ENCODE measurements around the gene TMEM256. TPM values are rescaled to one million over a fixed set of nuclear protein-coding genes. Genes with fewer than 3 reads are reported as not detected.
A peak's percentile ranks its signal among the peaks of the same experiment; 100 is the strongest.

TMEM256 gene
- total RNA-seq, 3 donors from 2014 or later: 77.6 to 113 (median 92.3) TPM

GRCh38 chr17:7440113-7440833, 36.4 kb upstream of the TMEM256 start:
- DNase-seq (ENCODE audit: low spot score in 2 of 2): peak; percentile 58 to 72
- Histone ChIP-seq H3K4me3 (peak overlapping the region; percentile 38 to 81 (median 57)), H3K9me3 (no peaks in the 10 kb centered on the region), H3K4me1 (peaks cover 8 to 21% of the 10 kb centered on the region in 2 donors), H3K36me3 (no peaks in the 10 kb centered on the region), H3K27me3 (no peaks in the 10 kb centered on the region), H3K27ac (peak overlapping the region; percentile 40 to 56)
- TF ChIP-seq POLR2A (IDR thresholded peaks at IDR 0.05): no peak
- TF ChIP-seq CTCF (IDR thresholded peaks at IDR 0.05): no peak
- no peak for TF ChIP-seq POLR2AphosphoS5 (IDR thresholded peaks at IDR 0.05)
- intact Hi-C loops (cut with DNase I; ENCODE audit: low total_unique reads): no loop called here

GRCh38 chr17:7439462-7440112, 35.7 kb upstream of the TMEM256 start, which contains the start of gene FGF11:
TSS of gene FGF11 (plus strand) at chr17:7439512. CDS start at chr17:7439621, 109 bp downstream.
- intact Hi-C loops (cut with DNase I; ENCODE audit: low total_unique reads): loop anchor here (10.0 kb wide), 2 partner anchors 45 to 85 kb away; partner anchors contain the start of genes KCTD11, POLR2A, SLC35G6 and TMEM95
- Histone ChIP-seq H3K36me3 (no peaks in the 10 kb centered on the region), H3K4me3 (peak within 1 kb of the TSS; percentile 38 to 81 (median 62)), H3K27ac (peak within 1 kb of the TSS; percentile 91 to 93), H3K9me3 (no peaks in the 10 kb centered on the region), H3K27me3 (no peaks in the 10 kb centered on the region), H3K4me1 (peaks cover 8 to 21% of the 10 kb centered on the region in 2 donors)
- DNase-seq (ENCODE audit: low spot score in 2 of 2): no peak
- TF ChIP-seq POLR2A (IDR thresholded peaks at IDR 0.05): no peak
- TF ChIP-seq POLR2AphosphoS5 (IDR thresholded peaks at IDR 0.05): no peak
- no peak for TF ChIP-seq CTCF (IDR thresholded peaks at IDR 0.05)

DNA sequence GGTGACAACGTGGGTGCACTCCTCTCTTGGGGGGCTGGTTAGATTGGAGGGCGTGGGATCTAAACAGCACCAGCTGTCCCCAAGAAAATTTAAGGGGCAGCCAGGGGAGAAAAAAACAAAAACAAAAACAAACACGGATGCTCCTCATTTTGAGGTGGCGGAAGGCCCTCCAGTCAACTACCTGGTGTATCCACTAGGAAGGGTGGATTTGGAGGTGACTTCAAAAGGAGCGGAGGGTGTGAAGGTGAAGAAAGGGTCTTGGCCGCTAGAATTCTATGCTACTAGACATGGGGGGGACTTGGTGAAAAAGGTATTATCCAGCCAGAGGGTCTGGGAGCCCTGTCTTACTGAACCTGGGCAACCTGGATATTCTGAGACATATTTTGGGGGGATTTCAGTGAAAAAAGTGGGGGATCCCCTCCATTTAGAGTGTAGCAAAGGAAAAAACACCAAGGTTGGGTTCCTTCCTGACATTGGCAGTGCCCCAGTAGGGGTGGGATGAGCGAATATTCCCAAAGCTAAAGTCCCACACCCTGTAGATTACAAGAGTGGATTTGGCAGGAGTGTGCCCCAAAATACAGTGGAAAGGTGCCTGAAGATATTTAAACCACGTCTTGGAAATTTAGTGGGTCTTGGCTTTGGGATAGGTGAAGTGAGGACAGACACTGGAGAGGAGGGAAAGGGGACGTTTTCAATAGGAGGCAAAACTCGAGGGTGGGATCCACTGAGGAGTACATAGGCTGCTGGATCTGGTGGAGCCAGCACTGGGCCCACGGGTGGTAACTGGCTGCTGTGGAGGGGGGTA, 35.0 kb upstream of the TMEM256 start:
- Histone ChIP-seq H3K36me3 (no peaks in the 10 kb centered on the region), H3K27me3 (no peaks in the 10 kb centered on the region), H3K4me3 (peak overlapping the region; percentile 36 to 81 (median 62)), H3K27ac (peak overlapping the region in 1 of 2 donors; percentile 91), H3K4me1 (peaks cover 8 to 21% of the 10 kb centered on the region in 2 donors), H3K9me3 (no peaks in the 10 kb centered on the region)
- intact Hi-C loops (cut with DNase I; ENCODE audit: low total_unique reads): loop anchor here (10.0 kb wide), 2 partner anchors 46 to 84 kb away; partner anchors contain the start of genes KCTD11, POLR2A, SLC35G6 and TMEM95
- no peak for DNase-seq (ENCODE audit: low spot score in 2 of 2)
- TF ChIP-seq POLR2A (IDR thresholded peaks at IDR 0.05) (no peak), POLR2AphosphoS5 (IDR thresholded peaks at IDR 0.05) (no peak), CTCF (IDR thresholded peaks at IDR 0.05) (no peak)

DNA sequence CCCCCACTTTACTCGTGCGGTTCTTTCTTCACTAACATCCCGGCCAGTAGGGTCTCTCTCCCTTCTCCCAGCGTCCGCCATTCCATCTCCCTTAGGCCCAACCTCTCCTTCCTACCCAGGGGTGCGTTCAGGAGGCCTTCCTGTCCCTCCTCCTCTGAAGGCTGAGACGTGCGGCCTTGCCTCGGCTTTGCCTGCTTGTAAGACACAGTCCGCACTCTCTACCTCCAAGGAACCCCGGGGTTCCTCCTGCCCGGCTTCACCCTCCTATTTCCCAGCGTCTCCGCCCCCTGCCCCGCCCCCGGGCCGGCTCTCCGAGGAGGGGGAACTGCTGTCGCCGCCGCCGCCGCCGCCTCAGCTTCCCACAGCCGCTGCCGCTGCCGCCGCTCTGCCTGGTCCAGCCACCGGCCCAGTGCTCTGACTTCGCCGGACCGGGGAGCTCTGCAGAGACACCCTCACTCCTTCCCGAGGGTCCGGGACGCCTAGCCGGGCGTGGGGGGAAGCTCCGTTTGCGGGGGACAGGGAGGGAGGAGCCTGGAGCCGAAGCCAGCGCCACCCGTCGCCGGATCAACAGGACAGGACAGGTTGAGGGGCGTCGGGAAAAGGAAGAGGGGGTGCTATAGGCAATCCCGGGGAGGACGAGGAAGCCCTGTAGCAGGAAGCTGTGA, 34.2 kb upstream of the TMEM256 start:
- H3K9me3 ChIP-seq: no peaks in the 10 kb centered on the region
- peak overlapping the region; percentile 91 to 93 for H3K27ac ChIP-seq
- no peak for TF ChIP-seq CTCF (IDR thresholded peaks at IDR 0.05)
- TF ChIP-seq POLR2AphosphoS5 (IDR thresholded peaks at IDR 0.05): peak in 1 of 3 donors; percentile 37
- no peak for TF ChIP-seq POLR2A (IDR thresholded peaks at IDR 0.05)
- peak; percentile 73 to 74 for DNase-seq (ENCODE audit: low spot score in 2 of 2)
- no peaks in the 10 kb centered on the region for H3K27me3 ChIP-seq
- H3K4me1 ChIP-seq: peaks cover 8 to 21% of the 10 kb centered on the region in 2 donors
- H3K36me3 ChIP-seq: no peaks in the 10 kb centered on the region
- peak overlapping the region; percentile 36 to 81 (median 62) for H3K4me3 ChIP-seq
- intact Hi-C loops (cut with DNase I; ENCODE audit: low total_unique reads): loop anchor here (10.0 kb wide), 2 partner anchors 47 to 83 kb away; partner anchors contain the start of genes KCTD11, POLR2A, SLC35G6 and TMEM95

Measured in breast epithelium (tissue), 4 donors.